A549 treated with AZD2906 at 1 μM for 4 hours (cell line): ENCODE results near the gene NRSN1. TPM values are rescaled to one million over a fixed set of nuclear protein-coding genes. Genes with fewer than 3 reads are reported as not detected.

ENCODE experiments used
- total RNA-seq: library from RNA; stranded (reverse); fragments of 200-300 nt; extraction: Qiagen RNA extraction; gene quantifications from 5 replicates; pipeline ENCODE4 v1.2.3, GENCODE V29; 2022

NRSN1 gene, protein sequence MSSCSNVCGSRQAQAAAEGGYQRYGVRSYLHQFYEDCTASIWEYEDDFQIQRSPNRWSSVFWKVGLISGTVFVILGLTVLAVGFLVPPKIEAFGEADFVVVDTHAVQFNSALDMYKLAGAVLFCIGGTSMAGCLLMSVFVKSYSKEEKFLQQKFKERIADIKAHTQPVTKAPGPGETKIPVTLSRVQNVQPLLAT
- not detected in 5 replicates for total RNA-seq

DNA sequence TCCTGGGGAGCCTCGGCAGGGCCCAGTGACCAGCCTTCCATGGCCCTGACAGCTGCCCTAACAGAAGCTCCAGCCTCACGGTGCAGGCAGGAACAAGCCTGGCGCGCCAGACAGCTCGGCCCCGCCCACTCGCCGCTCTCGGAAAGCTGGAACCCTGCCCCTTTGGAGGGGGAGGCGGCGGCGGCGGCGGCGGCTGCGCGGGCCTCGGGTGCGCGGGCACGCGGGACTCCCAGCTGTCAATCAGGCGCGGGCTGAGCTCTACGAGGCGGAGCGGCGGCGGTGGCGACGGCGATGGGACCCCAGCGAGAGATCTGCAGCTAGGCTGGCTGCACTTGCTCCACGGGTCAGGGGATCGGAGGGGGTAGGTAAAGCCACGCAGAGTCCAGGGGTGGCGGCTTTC is at the start of gene NRSN1:
NRSN1 (plus strand) TSS at position 236 of the 400 bp plus-strand sequence. CDS start 8,113 bp downstream, outside the sequence.

Other genes with a start within 250 kb of the NRSN1 start
- 1.9 to 3.8 TPM (median 2.1 TPM) in 5 replicates for gene DCDC2, start 231.8 kb downstream of the NRSN1 start, total RNA-seq